NCI-H2107 treated with DMSO at 0.1 percent for 48 hours (cell line): ENCODE data around the gene AUTS2.
"Not testable (repeated sequence)": the region's sequence is repeated elsewhere in the genome, so short reads cannot be mapped to it uniquely, and the experiment has no call there.

Source experiments
- DNase-seq: peaks from one replicate; lab custom pipeline; 2025; ENCODE audit not compliant: unreplicated experiment; lab: John Stamatoyannopoulos, UW

AUTS2 gene

GRCh38 chr7:70355198-70356020 is 757.1 kb downstream of the AUTS2 start:
- DNase-seq = peak; percentile 97

GRCh38 chr7:70356085-70356786 is 758.0 kb downstream of the AUTS2 start:
- DNase-seq = peak; percentile 97

- no peak for DNase-seq
Measured at GRCh38 chr7:70356787-70357328, 758.6 kb downstream of the AUTS2 start.

- no peak for DNase-seq
Measured at GRCh38 chr7:70360557-70360956, 762.3 kb downstream of the AUTS2 start.

GRCh38 chr7:70361821-70362220 is 763.5 kb downstream of the AUTS2 start:
- no peak for DNase-seq

- DNase-seq = not testable (repeated sequence)
Measured at GRCh38 chr7:70364393-70364792, 766.1 kb downstream of the AUTS2 start.

- DNase-seq = no peak
Measured at GRCh38 chr7:70371652-70372051, 773.4 kb downstream of the AUTS2 start.

GRCh38 chr7:70372768-70373515 is 774.7 kb downstream of the AUTS2 start:
- DNase-seq = no peak

GRCh38 chr7:70374772-70375533 is 776.7 kb downstream of the AUTS2 start:
- DNase-seq = no peak

GRCh38 chr7:70376561-70377031 is 778.3 kb downstream of the AUTS2 start:
- DNase-seq = peak; percentile 77

- no peak for DNase-seq
Measured at GRCh38 chr7:70377957-70378356, 779.7 kb downstream of the AUTS2 start.

GRCh38 chr7:70379210-70379609 is 780.9 kb downstream of the AUTS2 start:
- DNase-seq = no peak

- no peak for DNase-seq
Measured at GRCh38 chr7:70380421-70381015, 782.2 kb downstream of the AUTS2 start.

GRCh38 chr7:70383066-70383782 is 784.9 kb downstream of the AUTS2 start:
- no peak for DNase-seq

- no peak for DNase-seq
Measured at GRCh38 chr7:70384024-70384423, 785.7 kb downstream of the AUTS2 start.

GRCh38 chr7:70384891-70385290 is 786.6 kb downstream of the AUTS2 start:
- no peak for DNase-seq

GRCh38 chr7:70387217-70387616 is 788.9 kb downstream of the AUTS2 start:
- DNase-seq = no peak

- no peak for DNase-seq
Measured at GRCh38 chr7:70389531-70390151, 791.4 kb downstream of the AUTS2 start.

GRCh38 chr7:70390251-70390650 is 792.0 kb downstream of the AUTS2 start:
- no peak for DNase-seq
